Suppressor macrophage treated with lipopolysaccharide for 1 hour (primary cell): ENCODE results near the gene LIPT2.

ENCODE experiments used
- DNase-seq, 3 donors: peaks; one replicate each; pipeline ENCODE4 v3.0.0-alpha.2; 2020 to 2022

Gene LIPT2

DNA sequence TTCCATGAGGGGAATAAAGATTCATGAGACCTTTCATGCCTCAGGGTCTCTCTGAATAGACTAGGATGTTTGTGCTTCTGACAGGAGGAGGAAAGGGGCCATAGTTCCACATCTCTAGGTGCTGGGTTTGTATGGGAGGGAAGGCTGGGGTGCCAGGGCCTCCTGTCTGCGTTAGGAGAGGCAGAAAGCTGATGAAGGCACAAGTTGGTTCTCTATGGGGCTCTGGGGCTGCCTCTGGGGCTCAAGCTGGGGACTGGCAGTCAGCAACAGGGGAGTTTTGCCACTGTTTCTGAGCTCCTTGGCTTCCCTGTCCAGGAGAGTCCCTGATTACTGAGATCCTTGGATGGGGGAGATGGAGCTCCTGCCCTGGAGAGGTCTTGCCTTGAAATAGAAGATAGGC is 30.3 kb downstream of the LIPT2 start:
- no peak for DNase-seq

- peak in 1 of 3 donors; percentile 41 for DNase-seq
Measured at GRCh38 chr11:74462631-74463030, 30.9 kb downstream of the LIPT2 start.

DNA sequence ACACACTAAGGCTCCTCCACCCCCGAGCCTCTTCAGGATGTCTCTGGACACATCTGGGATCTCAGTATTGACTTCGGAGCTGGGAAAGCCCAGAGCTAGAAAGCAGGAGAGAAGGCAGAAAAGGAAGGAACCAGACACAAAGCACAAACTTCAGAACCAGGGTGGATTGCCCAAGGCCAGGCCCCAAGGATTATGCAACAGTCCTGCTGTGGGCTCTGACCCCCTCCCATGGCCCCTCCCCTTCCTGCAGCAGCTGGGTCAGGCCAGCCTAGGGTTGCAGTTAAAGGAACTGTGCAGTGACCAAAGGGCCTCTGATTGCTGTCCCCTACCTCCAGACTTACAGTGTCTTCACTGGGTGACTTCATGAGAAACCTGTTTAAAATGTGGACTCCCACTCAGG is 31.5 kb downstream of the LIPT2 start:
- DNase-seq = peak; percentile 84 to 89 (median 87)

DNA sequence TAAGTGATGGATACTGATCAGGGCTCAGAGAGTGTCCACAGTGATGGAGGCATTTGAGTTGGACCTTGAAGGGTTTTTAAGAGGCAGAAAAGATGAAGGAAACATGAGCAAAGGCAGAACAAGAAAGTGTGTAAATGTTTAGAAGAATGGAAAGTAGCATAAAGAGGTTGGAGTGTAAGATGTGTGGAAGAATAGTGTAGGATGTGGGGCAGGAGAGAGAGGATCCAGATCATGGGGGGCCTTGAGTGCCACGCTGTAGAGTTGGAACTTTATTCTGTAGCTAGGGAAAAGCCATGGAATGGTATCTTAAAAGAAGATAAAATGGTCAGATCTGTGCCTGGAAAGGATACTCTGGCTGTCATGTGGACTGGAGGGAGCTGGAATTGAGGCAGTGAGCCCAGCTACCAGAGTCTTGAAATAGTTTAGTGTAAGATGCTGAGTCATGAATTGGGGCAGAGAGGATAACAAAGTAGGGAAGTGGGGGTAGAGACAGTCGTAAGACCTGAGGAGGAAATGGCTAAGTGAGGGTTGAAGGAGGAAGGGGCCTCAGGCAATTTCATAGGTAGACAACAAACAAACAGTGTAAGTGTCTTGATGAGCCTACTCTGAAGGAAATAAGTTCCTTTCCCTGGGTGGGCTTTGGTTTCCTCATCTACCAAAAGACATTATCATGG is 32.9 kb downstream of the LIPT2 start:
- DNase-seq = peak; percentile 65 to 71 (median 69)

DNA sequence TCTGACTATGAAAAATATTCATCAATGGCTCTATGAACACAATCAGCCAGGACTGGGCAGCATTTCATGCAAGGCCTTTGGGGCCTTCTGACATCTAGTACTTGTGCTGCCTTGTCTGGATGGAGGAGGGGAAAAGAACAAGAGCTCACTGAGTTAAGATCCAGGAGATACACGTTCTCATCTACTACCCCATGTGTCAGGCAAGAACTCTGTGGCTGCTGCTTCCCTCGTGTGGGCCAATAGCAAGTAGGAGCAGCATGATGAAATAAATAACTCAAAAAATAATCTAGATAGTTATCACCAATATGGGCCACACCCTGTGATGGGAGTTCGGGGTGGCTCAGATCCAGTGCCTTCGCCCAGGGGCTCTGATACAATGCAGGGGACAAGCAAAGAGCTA is 33.5 kb downstream of the LIPT2 start:
- no peak for DNase-seq

DNA sequence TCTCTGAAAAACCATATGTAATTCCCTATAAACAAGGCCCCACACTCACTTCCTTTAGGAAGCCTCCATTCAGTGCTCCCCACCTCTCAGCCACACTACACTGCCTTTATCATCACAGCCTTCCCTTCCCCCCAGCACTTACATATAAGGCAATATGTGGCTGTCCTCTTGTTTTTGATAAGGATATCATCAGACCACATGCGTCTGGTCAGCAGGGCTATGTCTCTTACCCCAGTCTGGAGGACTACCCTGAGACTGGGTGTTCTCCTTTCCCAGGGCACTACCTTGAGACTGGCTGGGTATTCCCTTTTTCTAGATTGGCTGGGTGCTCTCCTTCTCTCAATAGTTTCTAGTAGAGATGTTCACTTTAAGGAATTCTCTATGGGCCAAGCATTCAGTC is 33.9 kb downstream of the LIPT2 start:
- no peak for DNase-seq

DNA sequence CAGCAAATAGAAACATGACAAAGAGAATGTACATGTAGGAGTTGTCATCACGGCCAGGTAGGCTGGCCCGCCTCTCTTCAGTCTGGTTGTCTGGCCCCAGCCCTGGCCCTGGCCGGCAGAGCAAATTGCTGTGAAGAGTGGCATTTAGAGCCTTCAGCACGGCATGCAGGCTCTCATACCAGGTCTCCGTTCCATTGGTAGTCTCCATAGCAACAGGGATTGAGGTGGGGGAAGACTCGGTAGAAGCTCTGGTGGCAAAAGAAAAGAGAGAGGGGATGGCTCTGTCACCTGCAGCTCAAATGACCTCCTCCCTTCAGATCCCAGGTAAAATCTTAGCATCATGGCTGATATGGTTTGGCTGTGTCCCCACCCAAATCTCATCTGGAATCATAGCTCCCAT is 36.2 kb downstream of the LIPT2 start:
- no peak for DNase-seq

- DNase-seq = peak; percentile 75 to 86 (median 83)
Measured at GRCh38 chr11:74453373-74453975, 40.0 kb downstream of the LIPT2 start.

DNA sequence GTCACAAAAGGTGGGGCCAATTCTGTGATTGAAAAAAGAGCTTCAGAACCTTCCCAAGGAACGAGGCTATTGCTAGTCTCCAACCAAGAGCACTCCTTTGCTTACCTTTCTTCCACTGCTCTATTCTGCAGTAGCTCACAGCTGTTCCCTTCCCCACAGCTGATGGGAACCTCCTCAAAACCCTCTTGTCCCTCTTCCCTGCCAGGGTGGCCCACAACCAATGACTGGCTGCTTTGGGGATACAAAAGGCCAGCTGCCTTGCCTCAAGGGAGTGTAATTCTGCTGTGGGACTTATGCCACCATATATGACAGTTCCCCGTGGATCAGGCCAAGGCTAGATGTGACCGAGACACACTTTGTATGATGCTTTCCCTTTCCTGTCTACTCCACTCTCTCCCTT is 41.2 kb downstream of the LIPT2 start:
- DNase-seq = no peak

DNA sequence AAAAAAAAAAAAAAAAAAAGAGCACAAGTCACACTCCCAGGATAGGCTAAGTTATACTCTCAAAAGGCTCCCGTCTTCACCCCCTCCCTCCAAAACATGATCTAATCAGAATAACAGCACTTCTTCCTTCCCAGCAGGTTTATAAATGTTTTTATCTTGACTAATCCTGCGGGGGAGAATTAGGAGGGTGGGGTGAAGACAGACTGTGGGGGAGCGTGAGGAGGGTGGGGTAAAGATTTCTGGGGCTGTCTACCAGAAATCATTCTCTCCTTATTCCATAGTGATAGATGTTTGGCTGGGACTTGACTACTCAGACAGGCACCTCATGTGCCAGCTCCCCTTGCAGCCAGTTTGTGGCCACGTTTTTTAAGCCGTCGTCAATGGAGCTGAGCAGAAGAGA is 43.2 kb downstream of the LIPT2 start:
- no peak for DNase-seq

GRCh38 chr11:74449369-74449931 is 44.1 kb downstream of the LIPT2 start:
- peak; percentile 91 to 93 (median 93) for DNase-seq

DNA sequence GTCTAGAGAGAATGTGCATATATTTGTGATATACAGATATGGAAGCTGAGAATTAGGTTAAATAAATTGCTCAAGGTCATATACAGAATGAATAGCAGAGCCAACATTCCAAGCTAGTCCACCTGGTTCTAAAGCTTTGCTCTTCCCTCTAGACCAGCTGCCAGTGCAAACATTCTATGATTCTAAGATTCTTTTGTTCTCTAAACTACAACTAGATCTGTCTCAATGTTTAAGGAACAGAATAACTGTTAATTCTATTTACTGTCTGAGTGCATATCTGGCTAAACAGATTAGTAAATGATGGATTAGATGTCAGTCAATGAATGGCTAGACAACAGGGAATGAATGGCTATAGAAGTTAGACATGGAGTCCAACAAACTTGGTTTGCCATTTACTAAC is 45.8 kb downstream of the LIPT2 start:
- DNase-seq = no peak

DNA sequence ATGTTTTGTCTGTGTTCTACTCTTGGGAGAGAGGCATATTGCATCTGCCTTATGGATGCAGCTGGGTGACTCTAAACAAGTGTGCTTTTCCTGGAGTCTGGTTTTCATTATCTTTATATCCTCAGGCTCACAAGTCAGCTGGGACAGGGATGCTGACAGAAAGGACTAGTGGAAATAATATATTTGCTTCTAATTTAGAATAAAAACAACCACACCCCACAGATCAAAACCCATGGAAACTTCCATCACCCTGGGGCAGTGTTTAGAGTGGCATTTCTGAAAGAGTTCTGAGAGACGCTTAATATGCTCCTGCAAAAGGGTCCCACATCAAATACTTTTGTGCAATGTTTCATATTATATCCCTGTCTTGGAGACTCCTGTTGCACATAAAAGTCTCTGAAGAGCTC is 47.0 kb downstream of the LIPT2 start:
- DNase-seq = no peak

GRCh38 chr11:74444173-74444826 is 49.2 kb downstream of the LIPT2 start:
- no peak for DNase-seq

DNA sequence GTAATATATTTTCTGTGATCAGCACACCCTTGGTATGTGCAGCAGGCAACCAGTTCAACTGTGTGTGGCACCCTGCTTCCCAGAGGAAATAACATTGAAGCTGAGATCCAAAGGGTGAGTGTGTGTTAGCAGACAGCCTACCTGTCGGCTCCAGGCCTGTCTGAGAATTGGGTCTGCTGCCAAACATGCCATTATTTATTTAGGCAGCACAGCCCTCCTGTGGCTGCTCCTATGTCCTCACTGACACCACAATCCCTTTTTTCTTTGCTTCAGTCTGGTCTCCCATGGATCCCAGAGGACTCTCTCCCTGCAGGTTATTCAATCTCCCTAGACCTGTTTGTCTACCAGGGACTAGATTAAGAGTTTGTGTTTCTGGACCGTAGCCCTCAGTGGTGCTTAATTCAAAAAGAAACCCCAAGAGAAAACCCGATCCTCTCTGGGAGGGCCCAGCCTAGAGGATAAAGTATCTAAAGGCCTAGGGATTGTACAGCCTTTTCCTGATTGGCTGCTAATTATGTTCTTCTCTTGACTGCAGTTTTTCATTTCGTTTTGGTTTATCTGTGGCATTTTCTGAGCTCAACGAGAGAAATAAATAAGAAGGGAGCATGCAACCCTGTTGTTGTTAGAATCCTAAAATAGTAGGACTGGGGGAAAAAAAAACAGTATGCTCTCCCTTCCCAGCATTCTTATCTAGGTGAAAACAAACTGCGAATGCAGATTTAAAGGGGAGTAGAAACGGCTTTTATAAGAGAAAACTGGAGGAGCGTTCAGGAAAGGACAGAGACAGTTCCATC is 50.3 kb downstream of the LIPT2 start:
- no peak for DNase-seq

DNA sequence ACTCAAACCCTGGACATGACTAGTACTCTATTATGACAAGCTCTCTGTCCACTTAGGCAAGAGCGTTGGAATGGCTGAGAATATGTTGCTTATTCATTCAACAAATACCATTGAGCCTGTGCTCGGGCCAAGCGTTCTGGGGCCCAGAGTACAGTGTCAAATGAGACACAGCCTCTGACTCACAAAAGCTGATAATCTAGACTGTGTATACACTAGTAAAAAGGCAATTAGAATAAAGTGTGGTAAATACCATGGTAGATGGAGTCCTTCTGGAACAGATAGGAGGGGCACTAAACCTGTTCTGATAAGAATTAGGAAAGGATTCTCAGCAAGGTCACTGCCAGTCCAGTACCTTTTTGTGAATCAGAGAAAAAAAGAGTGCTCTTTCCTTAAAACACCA is 50.9 kb downstream of the LIPT2 start:
- no peak for DNase-seq
